K562 (cell line): ENCODE data around the gene NOSIP. TPM values are rescaled to one million over a fixed set of nuclear protein-coding genes. Genes with fewer than 3 reads are reported as not detected.

Experiments
- EP300 ChIP-seq: IDR thresholded peaks from 2 replicates; pipeline ENCODE4 v1.6.1; 2012; ENCODE audit warnings: low read length, improper control_type of control experiment
- FOXJ3 ChIP-seq: sonication (generic); formaldehyde crosslinking; IDR thresholded peaks from 2 replicates; pipeline ENCODE4 v1.4.0; 2020; ENCODE audit warnings: mild to moderate bottlenecking, missing genetic modification reagents
- HMGN3 ChIP-seq: IDR thresholded peaks from 2 replicates; pipeline ENCODE4 v1.6.1; 2011; ENCODE audit warnings: borderline replicate concordance, low read depth, mild to moderate bottlenecking, mixed read lengths, low read length; ENCODE audit not compliant: insufficient read length; ENCODE audit errors: extremely low read depth
- MTA3 ChIP-seq: fragments of 450-650 bp; formaldehyde crosslinking; IDR thresholded peaks from 2 replicates; pipeline ENCODE4 v1.6.1; 2017; ENCODE audit warnings: mild to moderate bottlenecking, borderline replicate concordance
- PML ChIP-seq: IDR thresholded peaks from 2 replicates; pipeline ENCODE4 v1.6.1; 2012; ENCODE audit warnings: low read length, inconsistent platforms
- SIN3A ChIP-seq, 2 experiments: fragments of 150-350 bp in 1 of 2; IDR thresholded peaks; 2 replicates each; pipeline ENCODE4 v1.6.1; 2011 to 2016; ENCODE audit warnings: borderline replicate concordance in 2 of 2, low read depth in 2 of 2, low read length in 2 of 2, mild to moderate bottlenecking in 2 of 2, moderate library complexity in 2 of 2; ENCODE audit not compliant: control insufficient read depth in 1 of 2
- ZBTB8A ChIP-seq: fragments of 450-650 bp; IDR thresholded peaks from 2 replicates; pipeline ENCODE4 v1.6.1; 2018; ENCODE audit warnings: mild to moderate bottlenecking, moderate library complexity; ENCODE audit not compliant: partially characterized antibody
- ZFPM2 ChIP-seq: fragments of 250-450 bp; sonication (Bioruptor Pico); IDR thresholded peaks from 2 replicates; pipeline ENCODE4 v1.5.1; 2022; ENCODE audit warnings: mild to moderate bottlenecking
- ZNF175 ChIP-seq: fragments of 200-800 bp; sonication (Bioruptor generic); IDR thresholded peaks from 2 replicates; pipeline ENCODE4 v1.6.1; 2016; ENCODE audit warnings: low read depth, mild to moderate bottlenecking, missing genetic modification characterization, missing compliant biosample characterization
- polyA plus RNA-seq, 8 experiments: library from polyadenylated mRNA; depleted of rRNA in 4 of 8; stranded (reverse) in 5 of 8; unstranded in 3 of 8; fragments of >200 nt; fragmentation: Nextera tagmentation in 2 of 8; fragmentation: Illumina TruSeq in 1 of 8; extraction: Ambion mirVana in 2 of 8; extraction: Trizol in 1 of 8; gene quantifications; 2 replicates each; pipeline versions ENCODE4 v1.2.1 to v1.2.3, GENCODE V29; 2011 to 2014; ENCODE audit warnings: inconsistent platforms in 1 of 8, missing spikeins in 1 of 8
- total RNA-seq, 7 experiments: library from RNA; depleted of rRNA in 6 of 7; stranded (reverse); fragments of >200 nt in 6 of 7; fragmentation: Illumina TruSeq in 2 of 7; extraction: Trizol in 2 of 7; gene quantifications; 2 replicates each; pipeline versions ENCODE4 v1.2.1 to v1.2.3, GENCODE V29; 2011 to 2021; ENCODE audit warnings: low replicate concordance in 1 of 7
- TF ChIP-seq, protein P1 (sequence below), 2 experiments: fragments of 450-650 bp in 1 of 2; IDR thresholded peaks; 2 replicates each; pipeline ENCODE4 v1.6.1; 2011 to 2017; ENCODE audit warnings: low read depth in 2 of 2, antibody characterized with exemption in 1 of 2, borderline replicate concordance in 1 of 2, low read length in 1 of 2, mild to moderate bottlenecking in 1 of 2, mixed read lengths in 1 of 2; ENCODE audit not compliant: control insufficient read depth in 1 of 2
- TF ChIP-seq, protein P2 (sequence below): fragments of 450-650 bp; formaldehyde crosslinking; IDR thresholded peaks from 2 replicates; pipeline ENCODE4 v1.4.0; 2020; ENCODE audit warnings: mild to moderate bottlenecking, mixed read lengths
- TF ChIP-seq, protein P3 (sequence below): fragments of 450-650 bp; IDR thresholded peaks from 2 replicates; pipeline ENCODE4 v1.6.1; 2016; ENCODE audit warnings: low read depth, mild to moderate bottlenecking, moderate library complexity
- TF ChIP-seq, protein P4 (sequence below), 2 experiments: fragments of 150-350 bp in 1 of 2; IDR thresholded peaks; 2 replicates each; pipeline ENCODE4 v1.6.1; 2012 to 2016; ENCODE audit warnings: low read depth in 2 of 2, low read length in 2 of 2, mild to moderate bottlenecking in 1 of 2, moderate library complexity in 1 of 2
- TF ChIP-seq, protein P5 (sequence below): fragments of 450-650 bp; IDR thresholded peaks from 2 replicates; pipeline ENCODE4 v1.7.0; 2016; ENCODE audit warnings: borderline replicate concordance

The NOSIP gene
- total and polyA plus RNA-seq, 9 of the 15 experiments (the other 6 are each of a cell fraction or from before 2014, with no cell fraction given), result 14.4 to 153 (median 79.9) TPM

DNA sequence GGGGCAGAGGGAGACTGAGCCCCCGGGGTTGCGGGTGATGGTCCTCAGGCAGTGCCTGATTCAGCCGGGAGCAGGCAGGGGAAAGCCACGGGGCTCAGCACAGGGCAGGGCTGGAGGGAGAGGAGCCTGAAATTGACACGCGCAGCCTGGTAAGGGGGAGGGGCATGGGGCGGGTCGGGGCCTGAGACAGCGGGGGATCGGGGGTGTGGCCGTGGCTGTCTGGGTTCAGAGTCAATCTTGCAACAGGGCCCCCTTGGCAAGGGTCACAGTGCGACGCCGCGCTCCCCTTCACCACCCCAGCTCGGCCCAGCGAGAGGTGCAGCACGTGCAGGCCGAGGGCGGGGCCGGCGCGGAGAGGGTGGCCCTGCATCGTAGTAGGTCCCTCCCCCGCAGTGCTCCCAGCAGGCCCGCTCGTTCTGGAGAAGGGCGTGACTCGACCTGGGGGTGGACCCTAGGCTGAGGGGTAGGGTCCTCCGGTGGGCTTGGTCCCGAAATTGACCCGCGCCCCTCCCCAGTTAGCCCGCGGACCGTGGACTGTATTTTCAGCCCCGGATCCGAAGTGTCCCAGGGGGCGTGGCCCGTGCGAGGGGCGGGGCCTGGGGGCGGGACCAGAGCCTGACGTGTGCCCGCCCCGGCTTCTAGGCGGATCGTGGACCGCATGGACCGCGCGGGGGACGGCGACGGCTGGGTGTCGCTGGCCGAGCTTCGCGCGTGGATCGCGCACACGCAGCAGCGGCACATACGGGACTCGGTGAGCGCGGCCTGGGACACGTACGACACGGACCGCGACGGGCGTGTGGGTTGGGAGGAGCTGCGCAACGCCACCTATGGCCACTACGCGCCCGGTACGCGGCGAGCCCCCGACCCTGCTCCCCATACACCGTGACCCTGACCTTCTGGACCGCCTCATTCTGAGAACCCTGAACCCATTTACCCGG lies 46.5 kb downstream of the NOSIP start (continued):
- TF ChIP-seq, protein P1, sequence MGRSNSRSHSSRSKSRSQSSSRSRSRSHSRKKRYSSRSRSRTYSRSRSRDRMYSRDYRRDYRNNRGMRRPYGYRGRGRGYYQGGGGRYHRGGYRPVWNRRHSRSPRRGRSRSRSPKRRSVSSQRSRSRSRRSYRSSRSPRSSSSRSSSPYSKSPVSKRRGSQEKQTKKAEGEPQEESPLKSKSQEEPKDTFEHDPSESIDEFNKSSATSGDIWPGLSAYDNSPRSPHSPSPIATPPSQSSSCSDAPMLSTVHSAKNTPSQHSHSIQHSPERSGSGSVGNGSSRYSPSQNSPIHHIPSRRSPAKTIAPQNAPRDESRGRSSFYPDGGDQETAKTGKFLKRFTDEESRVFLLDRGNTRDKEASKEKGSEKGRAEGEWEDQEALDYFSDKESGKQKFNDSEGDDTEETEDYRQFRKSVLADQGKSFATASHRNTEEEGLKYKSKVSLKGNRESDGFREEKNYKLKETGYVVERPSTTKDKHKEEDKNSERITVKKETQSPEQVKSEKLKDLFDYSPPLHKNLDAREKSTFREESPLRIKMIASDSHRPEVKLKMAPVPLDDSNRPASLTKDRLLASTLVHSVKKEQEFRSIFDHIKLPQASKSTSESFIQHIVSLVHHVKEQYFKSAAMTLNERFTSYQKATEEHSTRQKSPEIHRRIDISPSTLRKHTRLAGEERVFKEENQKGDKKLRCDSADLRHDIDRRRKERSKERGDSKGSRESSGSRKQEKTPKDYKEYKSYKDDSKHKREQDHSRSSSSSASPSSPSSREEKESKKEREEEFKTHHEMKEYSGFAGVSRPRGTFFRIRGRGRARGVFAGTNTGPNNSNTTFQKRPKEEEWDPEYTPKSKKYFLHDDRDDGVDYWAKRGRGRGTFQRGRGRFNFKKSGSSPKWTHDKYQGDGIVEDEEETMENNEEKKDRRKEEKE (IDR thresholded peaks at IDR 0.05; ENCODE audit: borderline replicate concordance in 1 of 2, control insufficient read depth in 1 of 2, low read depth in 2 of 2, low read length in 1 of 2), result no peak
- TF ChIP-seq HMGN3, result peak; percentile 60
- TF ChIP-seq, protein P2, sequence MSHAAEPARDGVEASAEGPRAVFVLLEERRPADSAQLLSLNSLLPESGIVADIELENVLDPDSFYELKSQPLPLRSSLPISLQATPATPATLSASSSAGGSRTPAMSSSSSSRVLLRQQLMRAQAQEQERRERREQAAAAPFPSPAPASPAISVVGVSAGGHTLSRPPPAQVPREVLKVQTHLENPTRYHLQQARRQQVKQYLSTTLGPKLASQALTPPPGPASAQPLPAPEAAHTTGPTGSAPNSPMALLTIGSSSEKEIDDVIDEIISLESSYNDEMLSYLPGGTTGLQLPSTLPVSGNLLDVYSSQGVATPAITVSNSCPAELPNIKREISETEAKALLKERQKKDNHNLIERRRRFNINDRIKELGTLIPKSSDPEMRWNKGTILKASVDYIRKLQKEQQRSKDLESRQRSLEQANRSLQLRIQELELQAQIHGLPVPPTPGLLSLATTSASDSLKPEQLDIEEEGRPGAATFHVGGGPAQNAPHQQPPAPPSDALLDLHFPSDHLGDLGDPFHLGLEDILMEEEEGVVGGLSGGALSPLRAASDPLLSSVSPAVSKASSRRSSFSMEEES (CRISPR knock-in tag), result no peak
- TF ChIP-seq, protein P3, sequence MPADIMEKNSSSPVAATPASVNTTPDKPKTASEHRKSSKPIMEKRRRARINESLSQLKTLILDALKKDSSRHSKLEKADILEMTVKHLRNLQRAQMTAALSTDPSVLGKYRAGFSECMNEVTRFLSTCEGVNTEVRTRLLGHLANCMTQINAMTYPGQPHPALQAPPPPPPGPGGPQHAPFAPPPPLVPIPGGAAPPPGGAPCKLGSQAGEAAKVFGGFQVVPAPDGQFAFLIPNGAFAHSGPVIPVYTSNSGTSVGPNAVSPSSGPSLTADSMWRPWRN, result peak; percentile 65
- TF ChIP-seq, protein P4, sequence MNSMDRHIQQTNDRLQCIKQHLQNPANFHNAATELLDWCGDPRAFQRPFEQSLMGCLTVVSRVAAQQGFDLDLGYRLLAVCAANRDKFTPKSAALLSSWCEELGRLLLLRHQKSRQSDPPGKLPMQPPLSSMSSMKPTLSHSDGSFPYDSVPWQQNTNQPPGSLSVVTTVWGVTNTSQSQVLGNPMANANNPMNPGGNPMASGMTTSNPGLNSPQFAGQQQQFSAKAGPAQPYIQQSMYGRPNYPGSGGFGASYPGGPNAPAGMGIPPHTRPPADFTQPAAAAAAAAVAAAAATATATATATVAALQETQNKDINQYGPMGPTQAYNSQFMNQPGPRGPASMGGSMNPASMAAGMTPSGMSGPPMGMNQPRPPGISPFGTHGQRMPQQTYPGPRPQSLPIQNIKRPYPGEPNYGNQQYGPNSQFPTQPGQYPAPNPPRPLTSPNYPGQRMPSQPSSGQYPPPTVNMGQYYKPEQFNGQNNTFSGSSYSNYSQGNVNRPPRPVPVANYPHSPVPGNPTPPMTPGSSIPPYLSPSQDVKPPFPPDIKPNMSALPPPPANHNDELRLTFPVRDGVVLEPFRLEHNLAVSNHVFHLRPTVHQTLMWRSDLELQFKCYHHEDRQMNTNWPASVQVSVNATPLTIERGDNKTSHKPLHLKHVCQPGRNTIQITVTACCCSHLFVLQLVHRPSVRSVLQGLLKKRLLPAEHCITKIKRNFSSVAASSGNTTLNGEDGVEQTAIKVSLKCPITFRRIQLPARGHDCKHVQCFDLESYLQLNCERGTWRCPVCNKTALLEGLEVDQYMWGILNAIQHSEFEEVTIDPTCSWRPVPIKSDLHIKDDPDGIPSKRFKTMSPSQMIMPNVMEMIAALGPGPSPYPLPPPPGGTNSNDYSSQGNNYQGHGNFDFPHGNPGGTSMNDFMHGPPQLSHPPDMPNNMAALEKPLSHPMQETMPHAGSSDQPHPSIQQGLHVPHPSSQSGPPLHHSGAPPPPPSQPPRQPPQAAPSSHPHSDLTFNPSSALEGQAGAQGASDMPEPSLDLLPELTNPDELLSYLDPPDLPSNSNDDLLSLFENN (IDR thresholded peaks at IDR 0.05; ENCODE audit: low read depth in 2 of 2, low read length in 2 of 2), result no peak
- TF ChIP-seq MTA3, result peak; percentile 63; the same call in 1 of the 2 replicates
- TF ChIP-seq ZFPM2, result no peak
- TF ChIP-seq, protein P5, sequence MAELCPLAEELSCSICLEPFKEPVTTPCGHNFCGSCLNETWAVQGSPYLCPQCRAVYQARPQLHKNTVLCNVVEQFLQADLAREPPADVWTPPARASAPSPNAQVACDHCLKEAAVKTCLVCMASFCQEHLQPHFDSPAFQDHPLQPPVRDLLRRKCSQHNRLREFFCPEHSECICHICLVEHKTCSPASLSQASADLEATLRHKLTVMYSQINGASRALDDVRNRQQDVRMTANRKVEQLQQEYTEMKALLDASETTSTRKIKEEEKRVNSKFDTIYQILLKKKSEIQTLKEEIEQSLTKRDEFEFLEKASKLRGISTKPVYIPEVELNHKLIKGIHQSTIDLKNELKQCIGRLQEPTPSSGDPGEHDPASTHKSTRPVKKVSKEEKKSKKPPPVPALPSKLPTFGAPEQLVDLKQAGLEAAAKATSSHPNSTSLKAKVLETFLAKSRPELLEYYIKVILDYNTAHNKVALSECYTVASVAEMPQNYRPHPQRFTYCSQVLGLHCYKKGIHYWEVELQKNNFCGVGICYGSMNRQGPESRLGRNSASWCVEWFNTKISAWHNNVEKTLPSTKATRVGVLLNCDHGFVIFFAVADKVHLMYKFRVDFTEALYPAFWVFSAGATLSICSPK, result no peak
- no peak for TF ChIP-seq ZNF175 (CRISPR knock-in tag)
- TF ChIP-seq ZBTB8A, result no peak
- no peak for TF ChIP-seq EP300
- TF ChIP-seq SIN3A (IDR thresholded peaks at IDR 0.05; ENCODE audit: borderline replicate concordance in 2 of 2, control insufficient read depth in 1 of 2, low read depth in 2 of 2, low read length in 2 of 2), result peak; percentile 86 to 88
- TF ChIP-seq PML, result no peak
- no peak for TF ChIP-seq FOXJ3 (CRISPR knock-in tag)
